Natural killer cell (primary cell): ENCODE data around the gene FGG. TPM values are rescaled to one million over a fixed set of nuclear protein-coding genes. Genes with fewer than 3 reads are reported as not detected.

ENCODE experiments used
- ATAC-seq, 3 donors: fragments of 150-1000 bp in 2 of 3; fragments of 200-7000 bp in 1 of 3; cut with Tn5 transposase; 1 replicate in 1 of 3; 2 replicates in 2 of 3; pipeline ENCODE4 v1.10.0; 2021; ENCODE audit warnings: mild to moderate bottlenecking in 2 of 3, moderate library complexity in 2 of 3
- DNase-seq, 2 donors: peaks; one replicate each; pipeline versions ENCODE4 v3.0.0 to v3.0.0-alpha.2; 2013 to 2021; ENCODE audit warnings: mixed read lengths in 1 of 2
- H3K27ac ChIP-seq: one replicate; pipeline ENCODE4 v1.5.1; 2013; ENCODE audit warnings: mild to moderate bottlenecking, low read length
- H3K27me3 ChIP-seq: one replicate; pipeline ENCODE4 v1.6.1; 2013; ENCODE audit warnings: low read length; ENCODE audit not compliant: control insufficient read depth, insufficient read depth
- H3K36me3 ChIP-seq: one replicate; pipeline ENCODE4 v1.6.1; 2013; ENCODE audit warnings: low read length; ENCODE audit not compliant: control insufficient read depth, insufficient read depth
- H3K4me1 ChIP-seq: one replicate; pipeline ENCODE4 v1.6.1; 2013; ENCODE audit warnings: low read length; ENCODE audit not compliant: control insufficient read depth, insufficient read depth
- H3K4me3 ChIP-seq: one replicate; pipeline ENCODE4 v1.5.1; 2013; ENCODE audit warnings: low read length
- H3K9me3 ChIP-seq: one replicate; pipeline ENCODE4 v1.6.1; 2013; ENCODE audit warnings: low read length; ENCODE audit not compliant: control insufficient read depth, insufficient read depth
- H3K27ac Mint-ChIP-seq, 2 donors: one replicate each; pipeline ENCODE4 v1.8.0; 2022; ENCODE audit warnings: mild to moderate bottlenecking in 2 of 2, mixed read lengths in 2 of 2, moderate library complexity in 1 of 2
- H3K27me3 Mint-ChIP-seq, 2 donors: one replicate each; pipeline ENCODE4 v1.8.0; 2022; ENCODE audit warnings: low read depth in 2 of 2, mixed read lengths in 2 of 2
- H3K36me3 Mint-ChIP-seq: one replicate; pipeline ENCODE4 v1.8.0; 2022; ENCODE audit warnings: mixed read lengths
- H3K4me1 Mint-ChIP-seq, 2 donors: one replicate each; pipeline ENCODE4 v1.8.0; 2022; ENCODE audit warnings: mixed read lengths in 2 of 2
- H3K4me3 Mint-ChIP-seq: one replicate; pipeline ENCODE4 v1.8.0; 2022; ENCODE audit warnings: mild to moderate bottlenecking, moderate library complexity, mixed read lengths
- H3K9me3 Mint-ChIP-seq, 2 donors: one replicate each; pipeline ENCODE4 v1.8.0; 2022; ENCODE audit warnings: mixed read lengths in 2 of 2
- WGBS: methylation state at CpG from one replicate; pipeline ENCODE4 v1.1.7; 2013; ENCODE audit warnings: missing lambda C conversion rate; ENCODE audit not compliant: insufficient coverage; 5-methylcytosine and 5-hydroxymethylcytosine counted together
- intact Hi-C: fragments of 100-400 bp; cut with micrococcal nuclease; formaldehyde crosslinking; loops from one replicate; pipeline ENCODE4 v1.14.2; 2022
- total RNA-seq, 4 donors: library from RNA; stranded (reverse); fragments of 120-200 nt in 1 of 4; gene quantifications; one replicate each; pipeline versions ENCODE4 v1.2.3 to v1.2.4, GENCODE V29; 2013 to 2022
- TF ChIP-seq, protein P1 (sequence below): fragments of 200-600 bp; IDR thresholded peaks from one replicate; pipeline ENCODE4 v1.8.0; 2022; ENCODE audit warnings: antibody characterized with exemption

FGG gene
- total RNA-seq, 3 donors from 2014 or later (not counting 1 experiment from before 2014, with no cell fraction given): not detected

DNA sequence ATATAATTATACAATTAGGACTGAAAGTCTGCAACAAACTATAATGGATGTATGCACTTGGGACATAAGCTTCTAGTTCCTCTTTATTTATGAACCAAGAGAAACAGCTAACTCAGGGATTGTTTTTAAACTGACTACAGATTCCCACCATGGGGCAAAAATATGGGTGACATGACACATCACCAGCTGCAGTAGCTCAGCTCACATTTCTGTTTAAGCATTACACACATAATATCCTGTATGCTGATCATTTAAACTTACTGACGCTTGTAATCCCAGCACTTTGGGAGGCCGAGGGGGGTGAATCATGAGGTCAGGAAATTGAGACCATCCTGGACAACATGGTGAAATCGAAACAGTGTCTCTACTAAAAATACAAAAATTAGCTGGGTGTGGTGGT lies 38.1 kb downstream of the FGG start:
- no peaks in the 10 kb centered on the region for H3K36me3 ChIP-seq
- Mint-ChIP-seq H3K4me3 (no peak overlapping the region), H3K9me3 (no peaks in the 10 kb centered on the region), H3K27ac (no peak overlapping the region), H3K36me3 (no peaks in the 10 kb centered on the region), H3K4me1 (no peaks in the 10 kb centered on the region), H3K27me3 (peaks cover 4 to 28% of the 10 kb centered on the region in 2 donors)
- H3K27me3 ChIP-seq: no peaks in the 10 kb centered on the region
- ATAC-seq (no peak), DNase-seq (no peak)
- H3K4me3 ChIP-seq: no peak overlapping the region
- WGBS: 97% methylated on average over 3 of the region's 3 CpGs
- H3K9me3 ChIP-seq: no peaks in the 10 kb centered on the region
- intact Hi-C loops: no loop called here
- no peaks in the 10 kb centered on the region for H3K4me1 ChIP-seq
- TF ChIP-seq, protein P1, sequence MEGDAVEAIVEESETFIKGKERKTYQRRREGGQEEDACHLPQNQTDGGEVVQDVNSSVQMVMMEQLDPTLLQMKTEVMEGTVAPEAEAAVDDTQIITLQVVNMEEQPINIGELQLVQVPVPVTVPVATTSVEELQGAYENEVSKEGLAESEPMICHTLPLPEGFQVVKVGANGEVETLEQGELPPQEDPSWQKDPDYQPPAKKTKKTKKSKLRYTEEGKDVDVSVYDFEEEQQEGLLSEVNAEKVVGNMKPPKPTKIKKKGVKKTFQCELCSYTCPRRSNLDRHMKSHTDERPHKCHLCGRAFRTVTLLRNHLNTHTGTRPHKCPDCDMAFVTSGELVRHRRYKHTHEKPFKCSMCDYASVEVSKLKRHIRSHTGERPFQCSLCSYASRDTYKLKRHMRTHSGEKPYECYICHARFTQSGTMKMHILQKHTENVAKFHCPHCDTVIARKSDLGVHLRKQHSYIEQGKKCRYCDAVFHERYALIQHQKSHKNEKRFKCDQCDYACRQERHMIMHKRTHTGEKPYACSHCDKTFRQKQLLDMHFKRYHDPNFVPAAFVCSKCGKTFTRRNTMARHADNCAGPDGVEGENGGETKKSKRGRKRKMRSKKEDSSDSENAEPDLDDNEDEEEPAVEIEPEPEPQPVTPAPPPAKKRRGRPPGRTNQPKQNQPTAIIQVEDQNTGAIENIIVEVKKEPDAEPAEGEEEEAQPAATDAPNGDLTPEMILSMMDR: no peak
- no peak overlapping the region for H3K27ac ChIP-seq

GRCh38 chr4:154573190-154573870 lies 39.1 kb downstream of the FGG start:
- H3K4me3 Mint-ChIP-seq: no peak overlapping the region
- Histone ChIP-seq H3K4me3 (no peak overlapping the region), H3K9me3 (no peaks in the 10 kb centered on the region), H3K4me1 (no peaks in the 10 kb centered on the region), H3K27me3 (no peaks in the 10 kb centered on the region), H3K27ac (no peak overlapping the region), H3K36me3 (no peaks in the 10 kb centered on the region)
- TF ChIP-seq, protein P1: no peak
- no peak for ATAC-seq
- intact Hi-C loops: no loop called here
- peaks cover 4 to 28% of the 10 kb centered on the region in 2 donors for H3K27me3 Mint-ChIP-seq
- no peak for DNase-seq
- H3K27ac Mint-ChIP-seq: no peak overlapping the region
- H3K9me3 Mint-ChIP-seq: no peaks in the 10 kb centered on the region
- WGBS: 86% methylated on average over 5 of the region's 5 CpGs
- H3K36me3 Mint-ChIP-seq: no peaks in the 10 kb centered on the region
- H3K4me1 Mint-ChIP-seq: no peaks in the 10 kb centered on the region

- H3K4me1 Mint-ChIP-seq: no peaks in the 10 kb centered on the region
- Histone ChIP-seq H3K27ac (no peak overlapping the region), H3K4me3 (no peak overlapping the region), H3K4me1 (no peaks in the 10 kb centered on the region), H3K36me3 (no peaks in the 10 kb centered on the region), H3K9me3 (no peaks in the 10 kb centered on the region), H3K27me3 (no peaks in the 10 kb centered on the region)
- TF ChIP-seq, protein P1: no peak
- no peak overlapping the region for H3K27ac Mint-ChIP-seq
- intact Hi-C loops: no loop called here
- H3K9me3 Mint-ChIP-seq: no peaks in the 10 kb centered on the region
- no peak overlapping the region for H3K4me3 Mint-ChIP-seq
- H3K36me3 Mint-ChIP-seq: no peaks in the 10 kb centered on the region
- H3K27me3 Mint-ChIP-seq: peaks cover 4 to 8% of the 10 kb centered on the region in 2 donors
- no peak for ATAC-seq
- DNase-seq: no peak
- WGBS: 93% methylated on average over 4 of the region's 5 CpGs
These were observed 42.9 kb downstream of the FGG start for GRCh38 chr4:154569584-154569983.

- no peaks in the 10 kb centered on the region for H3K4me1 Mint-ChIP-seq
- Histone ChIP-seq H3K4me1 (no peaks in the 10 kb centered on the region), H3K36me3 (no peaks in the 10 kb centered on the region), H3K27ac (no peak overlapping the region), H3K4me3 (no peak overlapping the region), H3K9me3 (no peaks in the 10 kb centered on the region), H3K27me3 (no peaks in the 10 kb centered on the region)
- no peak overlapping the region for H3K27ac Mint-ChIP-seq
- H3K4me3 Mint-ChIP-seq: no peak overlapping the region
- 32% methylated on average over 2 of the region's 3 CpGs for WGBS
- H3K27me3 Mint-ChIP-seq: peaks cover 4 to 8% of the 10 kb centered on the region in 2 donors
- no peaks in the 10 kb centered on the region for H3K9me3 Mint-ChIP-seq
- no peak for DNase-seq
- no peak for ATAC-seq
- H3K36me3 Mint-ChIP-seq: no peaks in the 10 kb centered on the region
- intact Hi-C loops: no loop called here
- TF ChIP-seq, protein P1: no peak
These were observed 43.4 kb downstream of the FGG start for GRCh38 chr4:154569028-154569427.
